SK-N-SH treated with all-trans-retinoic acid at 6 μM for 48 hours (cell line): ENCODE results near the gene MILR1.

Experiments used
- ATAC-seq: fragments of 200-7000 bp; cut with Tn5 transposase; 3 replicates; pipeline ENCODE4 v1.9.1; 2020; ENCODE audit warnings: mild to moderate bottlenecking, moderate library complexity
- ARNTL ChIP-seq: fragments of 450-650 bp; formaldehyde crosslinking; IDR thresholded peaks from 2 replicates; pipeline ENCODE4 v1.5.0; 2020; ENCODE audit warnings: low read depth, mild to moderate bottlenecking, moderate library complexity, borderline replicate concordance
- BACH2 ChIP-seq: fragments of 250-450 bp; sonication (Bioruptor Pico); IDR thresholded peaks from 2 replicates; pipeline ENCODE4 v1.9.0; 2021; ENCODE audit warnings: mild to moderate bottlenecking, borderline replicate concordance
- CSDC2 ChIP-seq: fragments of 250-450 bp; sonication (Bioruptor Pico); IDR thresholded peaks from 2 replicates; pipeline ENCODE4 v1.5.0; 2020; ENCODE audit warnings: mild to moderate bottlenecking, moderate library complexity
- ESRRG ChIP-seq: fragments of 250-450 bp; sonication (Bioruptor Pico); IDR thresholded peaks from 2 replicates; pipeline ENCODE4 v1.6.1; 2021; ENCODE audit warnings: mild to moderate bottlenecking
- GLIS3 ChIP-seq: fragments of 250-450 bp; sonication (Bioruptor Pico); IDR thresholded peaks from 2 replicates; pipeline ENCODE4 v1.5.0; 2020; ENCODE audit warnings: mild to moderate bottlenecking, moderate library complexity
- ISL1 ChIP-seq: fragments of 250-450 bp; sonication (Bioruptor Pico); IDR thresholded peaks from 2 replicates; pipeline ENCODE4 v2.1.2; 2022; ENCODE audit warnings: mild to moderate bottlenecking, moderate library complexity
- OSR1 ChIP-seq: fragments of 250-450 bp; sonication (Bioruptor Pico); IDR thresholded peaks from 2 replicates; pipeline ENCODE4 v1.8.0; 2022; ENCODE audit warnings: moderate library complexity, mild to moderate bottlenecking, inconsistent platforms
- POU6F1 ChIP-seq: fragments of 250-450 bp; sonication (Bioruptor Pico); IDR thresholded peaks from 2 replicates; pipeline ENCODE4 v1.8.0; 2021; ENCODE audit warnings: low read depth, mild to moderate bottlenecking, moderate library complexity, borderline replicate concordance
- RARB ChIP-seq: fragments of 250-450 bp; sonication (Bioruptor Pico); IDR thresholded peaks from 2 replicates; pipeline ENCODE4 v1.8.0; 2021; ENCODE audit warnings: mild to moderate bottlenecking, moderate library complexity
- SNAI2 ChIP-seq: fragments of 250-450 bp; sonication (Bioruptor Pico); IDR thresholded peaks from 2 replicates; pipeline ENCODE4 v1.5.0; 2020; ENCODE audit warnings: mild to moderate bottlenecking, moderate library complexity
- TCF4 ChIP-seq: fragments of 250-450 bp; sonication (Bioruptor Pico); IDR thresholded peaks from 2 replicates; pipeline ENCODE4 v1.8.0; 2021; ENCODE audit warnings: mild to moderate bottlenecking, moderate library complexity, borderline replicate concordance
- TOX ChIP-seq: fragments of 250-450 bp; sonication (Bioruptor Pico); IDR thresholded peaks from 2 replicates; pipeline ENCODE4 v1.8.0; 2021; ENCODE audit warnings: mild to moderate bottlenecking, moderate library complexity, borderline replicate concordance
- ZC3H10 ChIP-seq: fragments of 250-450 bp; sonication (Bioruptor Pico); IDR thresholded peaks from 2 replicates; pipeline ENCODE4 v1.5.1; 2021; ENCODE audit warnings: mild to moderate bottlenecking, moderate library complexity
- ZFP3 ChIP-seq: fragments of 250-450 bp; sonication (Bioruptor Pico); IDR thresholded peaks from 2 replicates; pipeline ENCODE4 v1.5.0; 2020; ENCODE audit warnings: mild to moderate bottlenecking, moderate library complexity
- ZNF565 ChIP-seq: fragments of 450-650 bp; formaldehyde crosslinking; conservative IDR thresholded peaks from 2 replicates; pipeline ENCODE4 v1.5.0; 2020; ENCODE audit warnings: low read depth, mild to moderate bottlenecking, moderate library complexity
- ZNF70 ChIP-seq: fragments of 450-650 bp; formaldehyde crosslinking; IDR thresholded peaks from 2 replicates; pipeline ENCODE4 v1.5.0; 2020; ENCODE audit warnings: mild to moderate bottlenecking, moderate library complexity
- ZNF8 ChIP-seq: fragments of 450-650 bp; formaldehyde crosslinking; IDR thresholded peaks from 2 replicates; pipeline ENCODE4 v1.5.0; 2020; ENCODE audit warnings: mild to moderate bottlenecking, moderate library complexity
- TF ChIP-seq, protein P1 (sequence below): fragments of 250-450 bp; sonication (Bioruptor Pico); IDR thresholded peaks from 2 replicates; pipeline ENCODE4 v1.8.0; 2020; ENCODE audit warnings: mild to moderate bottlenecking, moderate library complexity, borderline replicate concordance
- TF ChIP-seq, protein P2 (sequence below): fragments of 250-450 bp; sonication (Bioruptor Pico); IDR thresholded peaks from 2 replicates; pipeline ENCODE4 v1.5.1; 2021; ENCODE audit warnings: mild to moderate bottlenecking, moderate library complexity
- TF ChIP-seq, protein P3 (sequence below): fragments of 250-450 bp; sonication (Bioruptor Pico); IDR thresholded peaks from 2 replicates; pipeline ENCODE4 v1.5.1; 2020; ENCODE audit warnings: low read depth, mild to moderate bottlenecking, moderate library complexity

Gene MILR1

DNA sequence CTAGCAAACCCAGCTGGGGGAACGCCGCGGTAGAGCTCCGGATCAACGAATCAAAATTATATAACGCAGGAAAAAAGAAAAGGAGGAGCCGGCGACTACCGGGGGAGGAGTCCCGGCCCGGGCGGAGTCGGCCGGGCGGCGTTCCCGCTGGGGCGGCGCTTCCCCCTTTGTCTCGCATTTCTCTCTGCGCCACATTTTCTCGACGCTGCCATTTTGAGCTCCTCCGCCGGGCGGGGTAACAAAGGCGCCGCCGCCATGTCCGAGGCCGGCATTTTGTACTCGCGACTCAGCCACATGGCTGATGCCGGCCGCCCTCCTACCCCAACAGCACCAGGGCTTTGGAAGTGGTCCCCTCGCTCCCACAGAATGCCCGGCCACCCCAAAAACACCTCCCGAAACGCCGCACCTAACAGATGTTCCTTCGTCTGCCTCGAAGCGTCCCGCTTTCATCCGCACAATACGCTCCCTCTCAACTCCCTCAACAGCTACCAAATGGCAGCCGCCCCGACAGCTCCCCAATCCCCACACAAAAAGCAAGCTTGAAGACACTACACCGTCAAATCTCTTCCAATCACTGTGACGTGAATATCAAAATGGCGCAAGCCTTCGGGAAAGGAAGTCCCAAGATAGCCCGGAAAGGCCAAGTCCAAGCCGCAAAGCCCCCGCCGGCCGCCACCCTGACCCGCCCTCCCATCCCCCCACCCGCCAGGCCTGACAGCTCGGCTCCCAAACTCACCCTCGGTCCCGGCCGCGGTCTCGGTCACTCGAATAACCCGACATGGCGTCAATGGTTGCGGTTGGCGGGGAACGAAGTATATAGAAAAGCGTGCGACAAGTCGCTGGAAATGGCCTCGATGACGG lies 56.7 kb downstream of the MILR1 start (continued):
- TF ChIP-seq SNAI2 (peak; percentile 74; the same call in 1 of the 2 replicates), ZC3H10 (CRISPR knock-in tag) (peak; percentile 73; the same call in 1 of the 2 replicates), OSR1 (CRISPR knock-in tag) (no peak)

- ATAC-seq = peak; percentile 65
Observed at GRCh38 chr17:64506201-64506575, 57.3 kb downstream of the MILR1 start, which contains the start of gene DDX5. TSS of gene DDX5 (minus strand) at chr17:64506289. CDS start at chr17:64506119, 170 bp downstream.

DNA sequence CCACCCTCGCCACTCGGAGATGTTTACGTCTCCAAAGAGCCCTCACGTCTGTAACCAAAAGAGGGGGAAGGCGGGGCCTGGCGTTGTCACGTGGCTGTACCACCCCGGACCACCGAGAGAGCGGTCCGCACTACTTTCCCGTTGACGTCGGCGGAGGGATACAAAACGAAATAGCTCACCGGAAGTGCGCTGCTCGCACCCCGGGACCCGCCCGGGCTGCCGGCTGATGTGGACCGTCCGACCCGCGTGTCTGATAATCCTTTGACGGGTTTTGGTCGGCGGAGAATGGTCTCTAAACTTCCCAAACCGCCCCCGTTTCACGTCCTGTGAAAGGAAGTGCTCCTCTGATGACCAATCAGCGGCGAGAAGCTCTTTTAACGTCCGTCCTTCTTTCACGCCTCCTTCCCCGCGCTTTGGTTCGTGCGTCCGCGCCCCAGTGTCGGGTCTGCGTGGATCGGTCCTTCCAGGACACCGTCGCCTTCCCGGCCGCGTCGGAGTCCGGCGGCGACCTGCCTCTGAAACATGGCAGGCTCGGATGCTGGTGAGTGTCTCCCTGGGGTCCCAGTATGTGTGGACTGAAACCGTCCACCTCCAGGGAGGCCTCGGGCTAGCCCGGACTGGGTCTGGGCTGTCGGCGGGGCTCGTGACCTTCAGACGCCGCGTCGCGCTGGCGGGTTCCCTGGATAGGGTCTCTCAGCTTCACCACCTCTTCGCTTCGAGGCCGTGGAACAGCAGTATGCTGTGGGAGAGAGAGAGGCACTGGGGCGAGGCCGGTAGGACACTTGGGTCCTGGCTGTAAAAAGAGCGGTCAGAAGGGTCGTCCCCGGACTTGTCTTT lies 57.9 kb downstream of the MILR1 start, which contains the start of gene CEP95:
Gene CEP95 (plus strand): TSS at position 402 of the 837 bp plus-strand sequence. CDS start 121 bp downstream, at position 523.
- ATAC-seq = peak; percentile 73
- TF ChIP-seq ESRRG = no peak
- TF ChIP-seq POU6F1 (CRISPR knock-in tag) = peak; percentile 88; the same call in 1 of the 2 replicates
- TF ChIP-seq ISL1 (CRISPR knock-in tag) = no peak
- TF ChIP-seq, protein P1, sequence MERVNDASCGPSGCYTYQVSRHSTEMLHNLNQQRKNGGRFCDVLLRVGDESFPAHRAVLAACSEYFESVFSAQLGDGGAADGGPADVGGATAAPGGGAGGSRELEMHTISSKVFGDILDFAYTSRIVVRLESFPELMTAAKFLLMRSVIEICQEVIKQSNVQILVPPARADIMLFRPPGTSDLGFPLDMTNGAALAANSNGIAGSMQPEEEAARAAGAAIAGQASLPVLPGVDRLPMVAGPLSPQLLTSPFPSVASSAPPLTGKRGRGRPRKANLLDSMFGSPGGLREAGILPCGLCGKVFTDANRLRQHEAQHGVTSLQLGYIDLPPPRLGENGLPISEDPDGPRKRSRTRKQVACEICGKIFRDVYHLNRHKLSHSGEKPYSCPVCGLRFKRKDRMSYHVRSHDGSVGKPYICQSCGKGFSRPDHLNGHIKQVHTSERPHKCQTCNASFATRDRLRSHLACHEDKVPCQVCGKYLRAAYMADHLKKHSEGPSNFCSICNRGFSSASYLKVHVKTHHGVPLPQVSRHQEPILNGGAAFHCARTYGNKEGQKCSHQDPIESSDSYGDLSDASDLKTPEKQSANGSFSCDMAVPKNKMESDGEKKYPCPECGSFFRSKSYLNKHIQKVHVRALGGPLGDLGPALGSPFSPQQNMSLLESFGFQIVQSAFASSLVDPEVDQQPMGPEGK (CRISPR knock-in tag) = no peak
- 0 out of 2 replicates have a peak, but pooled peaks have one; percentile 13 for TF ChIP-seq TCF4 (CRISPR knock-in tag)
- no peak for TF ChIP-seq ZNF565
- 0 out of 2 replicates have a peak, but pooled peaks have one; percentile 28 for TF ChIP-seq ZC3H10 (CRISPR knock-in tag)
- 0 out of 2 replicates have a peak, but pooled peaks have one; percentile 8 for TF ChIP-seq TOX (CRISPR knock-in tag)
- TF ChIP-seq RARB = no peak
- TF ChIP-seq BACH2 (CRISPR knock-in tag) = no peak
- TF ChIP-seq ARNTL = peak; percentile 81; the same call in 1 of the 2 replicates
- no peak for TF ChIP-seq SNAI2
- TF ChIP-seq CSDC2 (CRISPR knock-in tag) = no peak
- TF ChIP-seq, protein P2, sequence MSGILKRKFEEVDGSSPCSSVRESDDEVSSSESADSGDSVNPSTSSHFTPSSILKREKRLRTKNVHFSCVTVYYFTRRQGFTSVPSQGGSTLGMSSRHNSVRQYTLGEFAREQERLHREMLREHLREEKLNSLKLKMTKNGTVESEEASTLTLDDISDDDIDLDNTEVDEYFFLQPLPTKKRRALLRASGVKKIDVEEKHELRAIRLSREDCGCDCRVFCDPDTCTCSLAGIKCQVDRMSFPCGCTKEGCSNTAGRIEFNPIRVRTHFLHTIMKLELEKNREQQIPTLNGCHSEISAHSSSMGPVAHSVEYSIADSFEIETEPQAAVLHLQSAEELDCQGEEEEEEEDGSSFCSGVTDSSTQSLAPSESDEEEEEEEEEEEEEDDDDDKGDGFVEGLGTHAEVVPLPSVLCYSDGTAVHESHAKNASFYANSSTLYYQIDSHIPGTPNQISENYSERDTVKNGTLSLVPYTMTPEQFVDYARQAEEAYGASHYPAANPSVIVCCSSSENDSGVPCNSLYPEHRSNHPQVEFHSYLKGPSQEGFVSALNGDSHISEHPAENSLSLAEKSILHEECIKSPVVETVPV = no peak

More at GRCh38 chr17:64506201-64506575, 57.3 kb downstream of the MILR1 start, which contains the start of gene DDX5:
- TF ChIP-seq ZFP3 (CRISPR knock-in tag) (no peak), ZNF70 (CRISPR knock-in tag) (no peak), RARB (peak; percentile 67; the same call in 1 of the 2 replicates), ZNF8 (CRISPR knock-in tag) (no peak), GLIS3 (CRISPR knock-in tag) (no peak), BACH2 (CRISPR knock-in tag) (no peak), ARNTL (no peak), SNAI2 (no peak), TCF4 (CRISPR knock-in tag) (no peak), OSR1 (CRISPR knock-in tag) (no peak), POU6F1 (CRISPR knock-in tag) (0 out of 2 replicates have a peak, but pooled peaks have one; percentile 16), ISL1 (CRISPR knock-in tag) (no peak), ZNF565 (no peak), ZC3H10 (CRISPR knock-in tag) (0 out of 2 replicates have a peak, but pooled peaks have one; percentile 9), CSDC2 (CRISPR knock-in tag) (no peak)
- TF ChIP-seq, protein P3, sequence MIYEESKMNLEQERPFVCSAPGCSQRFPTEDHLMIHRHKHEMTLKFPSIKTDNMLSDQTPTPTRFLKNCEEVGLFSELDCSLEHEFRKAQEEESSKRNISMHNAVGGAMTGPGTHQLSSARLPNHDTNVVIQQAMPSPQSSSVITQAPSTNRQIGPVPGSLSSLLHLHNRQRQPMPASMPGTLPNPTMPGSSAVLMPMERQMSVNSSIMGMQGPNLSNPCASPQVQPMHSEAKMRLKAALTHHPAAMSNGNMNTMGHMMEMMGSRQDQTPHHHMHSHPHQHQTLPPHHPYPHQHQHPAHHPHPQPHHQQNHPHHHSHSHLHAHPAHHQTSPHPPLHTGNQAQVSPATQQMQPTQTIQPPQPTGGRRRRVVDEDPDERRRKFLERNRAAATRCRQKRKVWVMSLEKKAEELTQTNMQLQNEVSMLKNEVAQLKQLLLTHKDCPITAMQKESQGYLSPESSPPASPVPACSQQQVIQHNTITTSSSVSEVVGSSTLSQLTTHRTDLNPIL (CRISPR knock-in tag) = peak; percentile 11; the same call in 1 of the 2 replicates
- TF ChIP-seq, protein P1 (CRISPR knock-in tag) = 0 out of 2 replicates have a peak, but pooled peaks have one; percentile 17
